GM18520 (cell line): ENCODE measurements around the gene ZCCHC2.

Experiments
- ATAC-seq: cut with Tn5 transposase; IDR thresholded peaks from one replicate; pipeline ENCODE4 v1.9.1; 2021; ENCODE audit not compliant: unreplicated experiment

Gene ZCCHC2

GRCh38 chr18:62509779-62510178 is 13.0 kb upstream of the ZCCHC2 start:
- ATAC-seq = no peak

GRCh38 chr18:62510789-62511188 is 12.0 kb upstream of the ZCCHC2 start:
- ATAC-seq = no peak

- ATAC-seq = no peak
Measured at GRCh38 chr18:62512532-62512931, 10.3 kb upstream of the ZCCHC2 start.

GRCh38 chr18:62512996-62513395 is 9.8 kb upstream of the ZCCHC2 start:
- ATAC-seq = no peak

GRCh38 chr18:62514570-62514969 is 8.3 kb upstream of the ZCCHC2 start:
- ATAC-seq = no peak

- no peak for ATAC-seq
Measured at GRCh38 chr18:62516242-62516641, 6.6 kb upstream of the ZCCHC2 start.

- ATAC-seq = no peak
Measured at GRCh38 chr18:62518460-62519375, 4.1 kb upstream of the ZCCHC2 start.

GRCh38 chr18:62519684-62520083 is 3.1 kb upstream of the ZCCHC2 start:
- no peak for ATAC-seq

- no peak for ATAC-seq
Measured at GRCh38 chr18:62521082-62521481, 1.7 kb upstream of the ZCCHC2 start.

GRCh38 chr18:62521593-62521992 is 1.2 kb upstream of the ZCCHC2 start:
- ATAC-seq = no peak

GRCh38 chr18:62522178-62522503 is 684 bp upstream of the ZCCHC2 start:
- peak; percentile 0 for ATAC-seq

GRCh38 chr18:62523255-62523588 is 397 bp downstream of the ZCCHC2 start:
- ATAC-seq = no peak

GRCh38 chr18:62523631-62524439 is 1.0 kb downstream of the ZCCHC2 start:
- no peak for ATAC-seq

- ATAC-seq = no peak
Measured at GRCh38 chr18:62524440-62525200, 1.8 kb downstream of the ZCCHC2 start.

GRCh38 chr18:62525608-62526007 is 2.8 kb downstream of the ZCCHC2 start:
- ATAC-seq = no peak

- peak; percentile 10 for ATAC-seq
Measured at GRCh38 chr18:62526098-62527025, 3.5 kb downstream of the ZCCHC2 start.

- no peak for ATAC-seq
Measured at GRCh38 chr18:62529597-62529996, 6.8 kb downstream of the ZCCHC2 start.

GRCh38 chr18:62531078-62531477 is 8.3 kb downstream of the ZCCHC2 start:
- ATAC-seq = no peak

- ATAC-seq = no peak
Measured at GRCh38 chr18:62531931-62532330, 9.1 kb downstream of the ZCCHC2 start.

- no peak for ATAC-seq
Measured at GRCh38 chr18:62536005-62536404, 13.2 kb downstream of the ZCCHC2 start.
